ENCODE results near the gene MIAT.

DNA sequence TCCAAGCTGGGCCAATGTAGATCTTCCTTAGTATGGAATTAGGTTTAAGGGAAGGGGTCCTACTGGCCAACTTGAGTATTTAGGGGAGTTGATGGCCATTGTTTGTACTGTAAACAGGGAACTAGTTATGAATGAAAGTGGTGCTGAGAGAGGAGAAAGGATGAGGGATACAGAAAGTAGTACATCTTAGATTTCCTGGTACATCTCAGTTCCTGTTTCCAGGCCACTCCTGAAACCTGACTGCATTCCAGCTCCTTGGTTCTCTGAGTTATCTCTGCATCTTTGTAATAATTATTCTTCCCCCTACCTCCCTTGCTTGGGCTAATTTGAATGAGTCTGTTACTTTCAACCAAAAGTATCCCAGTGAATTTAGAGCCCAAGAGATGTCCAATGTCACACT is 30.1 kb downstream of the MIAT start:
- no peak for TF ChIP-seq POLR2A (IDR thresholded peaks at IDR 0.05; ENCODE audit: low read length)
- TF ChIP-seq GATA1 (IDR thresholded peaks at IDR 0.05; ENCODE audit: low read depth, low read length), result no peak

Data from erythroblast (primary cell).